H1 (cell line): ENCODE results near the gene PGBD5. TPM values are rescaled to one million over a fixed set of nuclear protein-coding genes. Genes with fewer than 3 reads are reported as not detected.
A peak's percentile ranks its signal among the peaks of the same experiment; 100 is the strongest.

Experiments
- CTCF ChIA-PET: fragments of 300-600 bp; sonication (Branson Sonifier 250); formaldehyde crosslinking; loops from one replicate; lab custom pipeline; 2021; ENCODE audit not compliant: partially characterized antibody; lab: Charles Lee
- POLR2A ChIA-PET: fragments of 300-600 bp; sonication (Branson Sonifier 250); formaldehyde crosslinking; loops from one replicate; lab custom pipeline; 2021; ENCODE audit warnings: inconsistent platforms; ENCODE audit not compliant: partially characterized antibody; lab: Charles Lee
- DNase-seq, 2 experiments: peaks; one replicate each; pipeline versions ENCODE4 v3.0.0 to v3.0.0-alpha.2; 2010 to 2022; ENCODE audit warnings: low spot score in 2 of 2, low read depth in 1 of 2, mixed read lengths in 1 of 2
- FAIRE-seq: peaks from 2 replicates; lab custom pipeline; 2011; peaks lifted over from hg19 to GRCh38; lab: Jason Lieb, UNC
- H2AFZ ChIP-seq: 2 replicates; pipeline ENCODE4 v1.8.1; 2012; ENCODE audit warnings: low read length, inconsistent platforms
- H2AK5ac ChIP-seq: 2 replicates; pipeline ENCODE4 v1.6.1; 2013; ENCODE audit warnings: low read depth, low read length
- H2BK120ac ChIP-seq: replicated peaks from 2 replicates; pipeline ENCODE3; 2013; ENCODE audit warnings: low read depth, low read length, inconsistent platforms
- H2BK12ac ChIP-seq: 2 replicates; pipeline ENCODE4 v1.6.1; 2013; ENCODE audit warnings: low read depth, low read length
- H2BK15ac ChIP-seq: 2 replicates; pipeline ENCODE4 v1.6.1; 2013; ENCODE audit warnings: low read length
- H2BK20ac ChIP-seq: 2 replicates; pipeline ENCODE4 v1.6.1; 2013; ENCODE audit warnings: low read length
- H2BK5ac ChIP-seq: 2 replicates; pipeline ENCODE4 v1.6.1; 2013; ENCODE audit warnings: low read depth, low read length
- H3K14ac ChIP-seq: 2 replicates; pipeline ENCODE4 v1.6.1; 2013; ENCODE audit warnings: inconsistent platforms; ENCODE audit not compliant: insufficient read length
- H3K18ac ChIP-seq: 2 replicates; pipeline ENCODE4 v1.6.1; 2013; ENCODE audit warnings: low read length; ENCODE audit errors: extremely low read depth
- H3K23ac ChIP-seq: 2 replicates; pipeline ENCODE4 v1.6.1; 2013; ENCODE audit warnings: inconsistent platforms; ENCODE audit not compliant: insufficient read length
- H3K23me2 ChIP-seq: 2 replicates; pipeline ENCODE4 v1.6.1; 2013; ENCODE audit warnings: low read depth, low read length
- H3K27ac ChIP-seq: 2 replicates; pipeline ENCODE4 v1.6.1; 2011; ENCODE audit warnings: low read depth, low read length, inconsistent platforms
- H3K27me3 ChIP-seq, 4 experiments: replicated peaks in 1 of 4; 1 replicate in 1 of 4; 2 replicates in 3 of 4; pipeline versions ENCODE4 v1.6.1 to v1.8.1; 2011 to 2013; ENCODE audit warnings: low read length in 3 of 4, mild to moderate bottlenecking in 3 of 4, inconsistent platforms in 2 of 4, mixed read lengths in 2 of 4, moderate library complexity in 1 of 4; ENCODE audit not compliant: control insufficient read depth in 3 of 4, insufficient read depth in 3 of 4; ENCODE audit errors: extremely low read depth in 1 of 4
- H3K36me3 ChIP-seq, 4 experiments: 2 replicates each; pipeline versions ENCODE4 v1.6.1 to v1.8.1; 2011 to 2013; ENCODE audit warnings: mild to moderate bottlenecking in 4 of 4, low read length in 3 of 4, moderate library complexity in 2 of 4, control low read depth in 1 of 4, inconsistent platforms in 1 of 4; ENCODE audit not compliant: insufficient read depth in 4 of 4, control insufficient read depth in 2 of 4
- H3K4ac ChIP-seq: replicated peaks from 2 replicates; pipeline ENCODE3; 2013; ENCODE audit warnings: low read length, low read depth, mixed read lengths, inconsistent platforms; ENCODE audit not compliant: insufficient read length
- H3K4me1 ChIP-seq, 4 experiments: replicated peaks in 1 of 4; 1 replicate in 1 of 4; 2 replicates in 3 of 4; pipeline versions ENCODE4 v1.6.1 to v1.8.1; 2011 to 2013; ENCODE audit warnings: low read length in 3 of 4, inconsistent platforms in 2 of 4, mixed read lengths in 1 of 4; ENCODE audit not compliant: insufficient read depth in 4 of 4, control insufficient read depth in 3 of 4
- H3K4me2 ChIP-seq, 2 experiments: 2 replicates each; pipeline versions ENCODE4 v1.6.1 to v1.8.1; 2011 to 2013; ENCODE audit warnings: low read depth in 2 of 2, low read length in 2 of 2, control low read depth in 1 of 2, inconsistent platforms in 1 of 2, mild to moderate bottlenecking in 1 of 2; ENCODE audit not compliant: insufficient read depth in 1 of 2
- H3K4me3 ChIP-seq, 4 experiments: fragments of 200-600, 300-600 bp in 1 of 4; sonication (generic), shearing (Covaris generic), sonication (Bioruptor Twin) in 1 of 4; 2 replicates each; pipeline versions ENCODE4 v1.5.1 to v1.8.1; 2011 to 2016; ENCODE audit warnings: low read length in 4 of 4, low read depth in 3 of 4, control low read depth in 2 of 4, inconsistent platforms in 2 of 4, mild to moderate bottlenecking in 2 of 4, mixed read lengths in 1 of 4, moderate library complexity in 1 of 4; ENCODE audit not compliant: insufficient read depth in 2 of 4; ENCODE audit errors: extremely low read depth in 1 of 4
- H3K56ac ChIP-seq: replicated peaks from 2 replicates; pipeline ENCODE3; 2013; ENCODE audit warnings: low read depth, mild to moderate bottlenecking, mixed read lengths, low read length, inconsistent platforms; ENCODE audit not compliant: insufficient read length
- H3K79me1 ChIP-seq: 2 replicates; pipeline ENCODE4 v1.6.1; 2013; ENCODE audit warnings: low read depth, low read length, control low read depth
- H3K79me2 ChIP-seq, 2 experiments: 2 replicates each; pipeline versions ENCODE4 v1.6.1 to v1.8.1; 2012 to 2013; ENCODE audit warnings: low read length in 2 of 2, mild to moderate bottlenecking in 2 of 2, inconsistent platforms in 1 of 2; ENCODE audit not compliant: insufficient read depth in 2 of 2, control insufficient read depth in 1 of 2
- H3K9ac ChIP-seq, 4 experiments: replicated peaks in 1 of 4; 1 replicate in 1 of 4; 2 replicates in 3 of 4; pipeline versions ENCODE4 v1.6.1 to v1.8.1; 2011 to 2013; ENCODE audit warnings: low read depth in 3 of 4, low read length in 3 of 4, control low read depth in 2 of 4, mild to moderate bottlenecking in 2 of 4, moderate library complexity in 2 of 4, inconsistent platforms in 1 of 4; ENCODE audit errors: extremely low read depth in 1 of 4
- H3K9me3 ChIP-seq, 2 experiments: 2 replicates each; pipeline versions ENCODE4 v1.6.1 to v1.8.1; 2012 to 2013; ENCODE audit warnings: mild to moderate bottlenecking in 2 of 2, moderate library complexity in 2 of 2, control low read depth in 1 of 2, inconsistent platforms in 1 of 2, low read depth in 1 of 2, low read length in 1 of 2, mixed read lengths in 1 of 2; ENCODE audit not compliant: insufficient read depth in 2 of 2
- H4K20me1 ChIP-seq, 2 experiments: replicated peaks in 1 of 2; 2 replicates each; pipeline versions ENCODE3 to v1.8.1; 2011 to 2013; ENCODE audit warnings: inconsistent platforms in 2 of 2, low read length in 2 of 2, mild to moderate bottlenecking in 1 of 2; ENCODE audit not compliant: insufficient read depth in 2 of 2, control insufficient read depth in 1 of 2
- H4K5ac ChIP-seq: 2 replicates; pipeline ENCODE4 v1.6.1; 2013; ENCODE audit warnings: low read length, low read depth, mixed read lengths, inconsistent platforms; ENCODE audit not compliant: insufficient read length
- H4K8ac ChIP-seq: 2 replicates; pipeline ENCODE4 v1.8.0; 2013; ENCODE audit warnings: mild to moderate bottlenecking, moderate library complexity, low read length, inconsistent platforms; ENCODE audit not compliant: insufficient read depth; ENCODE audit errors: extremely low read depth
- H4K91ac ChIP-seq: replicated peaks from 2 replicates; pipeline ENCODE3; 2013; ENCODE audit warnings: low read length, mixed read lengths, inconsistent platforms; ENCODE audit not compliant: insufficient read length
- CBX8 ChIP-seq: fragments of 300-800, 300-1000 bp; sonication (generic); IDR thresholded peaks from 2 replicates; pipeline ENCODE4 v1.7.1; 2016; ENCODE audit warnings: low read depth, low read length, borderline replicate concordance
- CEBPB ChIP-seq: IDR thresholded peaks from 2 replicates; pipeline ENCODE4 v1.6.1; 2012; ENCODE audit warnings: low read depth, low read length
- CHD2 ChIP-seq: IDR thresholded peaks from 2 replicates; pipeline ENCODE4 v1.6.1; 2012; ENCODE audit warnings: low read length, improper control_type of control experiment
- EP300 ChIP-seq, 2 experiments: IDR thresholded peaks; 1 replicate in 1 of 2; 2 replicates in 1 of 2; pipeline ENCODE4 v1.6.1; 2011 to 2012; ENCODE audit warnings: low read depth in 2 of 2, low read length in 2 of 2, mild to moderate bottlenecking in 2 of 2, borderline replicate concordance in 1 of 2, inconsistent platforms in 1 of 2, moderate library complexity in 1 of 2
- JUND ChIP-seq: IDR thresholded peaks from 2 replicates; pipeline ENCODE4 v1.6.1; 2011; ENCODE audit warnings: mild to moderate bottlenecking, improper control_type of control experiment, low read length
- KDM5A ChIP-seq: fragments of 200-600 bp; IDR thresholded peaks from 2 replicates; pipeline ENCODE4 v1.7.1; 2012; ENCODE audit warnings: mild to moderate bottlenecking, low read length, inconsistent platforms, mixed read lengths
- MAFK ChIP-seq: IDR thresholded peaks from 2 replicates; pipeline ENCODE4 v1.6.1; 2012; ENCODE audit warnings: low read depth, mild to moderate bottlenecking, improper control_type of control experiment, low read length
- POLR2AphosphoS5 ChIP-seq: IDR thresholded peaks from 2 replicates; pipeline ENCODE4 v1.6.1; 2011; ENCODE audit warnings: low read depth, low read length
- RBBP5 ChIP-seq: IDR thresholded peaks from 2 replicates; pipeline ENCODE4 v1.7.1; 2012; ENCODE audit warnings: low read depth, mild to moderate bottlenecking, inconsistent platforms, low read length, moderate library complexity, borderline replicate concordance
- SP4 ChIP-seq: IDR thresholded peaks from 2 replicates; pipeline ENCODE4 v1.6.1; 2012; ENCODE audit warnings: low read length, inconsistent platforms
- SRF ChIP-seq: IDR thresholded peaks from 2 replicates; pipeline ENCODE4 v1.6.1; 2011; ENCODE audit warnings: mild to moderate bottlenecking, low read depth, low read length, moderate library complexity
- TAF7 ChIP-seq: optimal IDR thresholded peaks from 2 replicates; pipeline ENCODE3; 2011; ENCODE audit warnings: low read depth, mild to moderate bottlenecking, inconsistent platforms, low read length, moderate library complexity, borderline replicate concordance
- WGBS, 2 experiments: shearing (Covaris generic) in 1 of 2; methylation state at CpG; one replicate each; pipeline versions ENCODE4 v1.1.6 to v1.1.7; 2013 to 2015; ENCODE audit warnings: low lambda C conversion rate in 2 of 2, mixed read lengths in 2 of 2, inconsistent platforms in 1 of 2, low coverage in 1 of 2, missing lambda C conversion rate in 1 of 2; ENCODE audit not compliant: insufficient replicate concordance in 2 of 2, insufficient coverage in 1 of 2, insufficient read length in 1 of 2; ENCODE audit errors: extremely low coverage in 1 of 2, missing lambda C conversion rate in 1 of 2; 5-methylcytosine and 5-hydroxymethylcytosine counted together
- polyA plus RNA-seq, 7 experiments: library from polyadenylated mRNA; depleted of rRNA in 3 of 7; stranded (reverse) in 5 of 7; unstranded in 2 of 7; fragments of >200 nt in 5 of 7; fragments of 200-250 nt in 2 of 7; gene quantifications; 1 replicate in 5 of 7; 2 replicates in 1 of 7; 4 replicates in 1 of 7; pipeline versions ENCODE4 v1.2.1 to v1.2.3, GENCODE V29; 2011 to 2013; ENCODE audit warnings: missing spikeins in 2 of 7, mixed read lengths in 2 of 7
- total RNA-seq: library from RNA; stranded (reverse); fragmentation: NEBNext Ultra II Directional; extraction: Animal tissue kit (Norgen Biotek cat#: 25700); gene quantifications from 2 replicates; pipeline ENCODE4 v1.2.1, GENCODE V29; 2021

Gene PGBD5
- total and polyA plus RNA-seq, 2 of the 8 experiments (the other 6 are each of a cell fraction or from before 2014, with no cell fraction given), result 16.3 to 18.4 TPM

DNA sequence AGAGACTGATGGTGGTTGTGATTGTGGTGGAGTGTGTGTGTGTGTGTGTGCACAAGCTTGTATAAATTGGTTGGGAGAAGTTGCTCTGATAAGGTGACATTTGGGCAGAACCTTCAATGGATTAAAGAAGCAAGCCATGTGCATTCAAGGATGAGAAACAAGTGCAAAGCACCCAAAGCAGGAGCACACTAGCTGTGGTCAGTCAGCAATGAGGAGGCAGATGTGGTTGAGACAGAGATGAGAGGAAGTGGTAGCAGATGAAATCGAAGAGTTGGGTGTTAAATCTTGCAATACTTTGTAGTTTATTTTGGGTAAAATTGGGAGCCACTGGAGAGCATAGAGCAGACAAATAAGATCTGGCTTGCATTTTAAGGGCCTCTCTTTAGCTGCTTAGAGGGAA, 4.4 kb upstream of the PGBD5 start:
- no peak overlapping the region for H2BK20ac ChIP-seq
- no peak overlapping the region for H2AFZ ChIP-seq
- peak overlapping the region; percentile 22 for H3K4ac ChIP-seq
- TF ChIP-seq RBBP5 (no peak), EP300 (IDR thresholded peaks at IDR 0.05; ENCODE audit: borderline replicate concordance in 1 of 2, low read depth in 2 of 2, low read length in 2 of 2) (no peak), SP4 (no peak), JUND (no peak), POLR2AphosphoS5 (no peak), TAF7 (no peak), KDM5A (no peak), CEBPB (no peak), MAFK (no peak), CHD2 (no peak), SRF (no peak), CBX8 (no peak)
- 89% methylated on average over 1 of the region's 1 CpG; no CpG with 5 or more reads in 1 of the 2 experiments for WGBS, 2 experiments
- H2BK12ac ChIP-seq, result 0 out of 2 replicates have a peak overlapping the region, but pooled peaks have one; percentile 18
- no peaks in the 10 kb centered on the region for H3K9me3 ChIP-seq
- no peak overlapping the region for H4K8ac ChIP-seq
- no peak for DNase-seq
- H4K20me1 ChIP-seq, result no peaks in the 10 kb centered on the region
- no peak overlapping the region for H2AK5ac ChIP-seq
- no peak overlapping the region for H3K23ac ChIP-seq
- H2BK120ac ChIP-seq, result no peak overlapping the region
- H3K79me1 ChIP-seq, result no peaks in the 10 kb centered on the region
- H3K56ac ChIP-seq, result no peak overlapping the region
- no peak overlapping the region for H3K18ac ChIP-seq
- H2BK5ac ChIP-seq, result no peak overlapping the region
- no peaks in the 10 kb centered on the region for H3K79me2 ChIP-seq
- no peak overlapping the region for H3K4me2 ChIP-seq
- H3K4me3 ChIP-seq, result no peak overlapping the region
- H4K91ac ChIP-seq, result peak overlapping the region; percentile 63
- CTCF ChIA-PET, result no interaction called here
- H3K27me3 ChIP-seq, result no peaks in the 10 kb centered on the region
- H3K9ac ChIP-seq, result no peak overlapping the region
- no peak overlapping the region for H2BK15ac ChIP-seq
- FAIRE-seq, result no peak
- peaks cover 3% of the 10 kb centered on the region; the same call in 1 of the 2 replicates for H3K23me2 ChIP-seq
- H3K4me1 ChIP-seq, result peaks cover 3 to 29% (median 10%) of the 10 kb centered on the region in 4 experiments; a peak in 6 of 7 replicates
- H4K5ac ChIP-seq, result no peak overlapping the region
- H3K14ac ChIP-seq, result no peak overlapping the region
- POLR2A ChIA-PET, result no interaction called here
- no peak overlapping the region for H3K27ac ChIP-seq
- no peaks in the 10 kb centered on the region for H3K36me3 ChIP-seq
